Karpas-422 (cell line): ENCODE results near the gene GRAMD1B. TPM values are rescaled to one million over a fixed set of nuclear protein-coding genes. Genes with fewer than 3 reads are reported as not detected.

Experiments used
- DNase-seq: peaks from one replicate; pipeline ENCODE4 v3.0.0-alpha.2; 2015
- H2AFZ ChIP-seq: fragments of 200-600 bp; sonication (generic); 2 replicates; pipeline ENCODE4 v1.6.1; 2014; ENCODE audit warnings: antibody characterized with exemption, low read length, mixed read lengths
- H3K27ac ChIP-seq: fragments of 200-600 bp; sonication (generic); 2 replicates; pipeline ENCODE4 v1.5.1; 2014; ENCODE audit warnings: mild to moderate bottlenecking, low read length, moderate library complexity
- H3K27me3 ChIP-seq: fragments of 200-600 bp; sonication (generic); 2 replicates; pipeline ENCODE4 v1.6.1; 2014; ENCODE audit warnings: low read length, mixed read lengths
- H3K36me3 ChIP-seq: fragments of 200-600 bp; sonication (generic); 2 replicates; pipeline ENCODE4 v1.6.1; 2014; ENCODE audit warnings: low read length, mixed read lengths; ENCODE audit not compliant: insufficient read depth
- H3K4me1 ChIP-seq: fragments of 200-600 bp; sonication (generic); 2 replicates; pipeline ENCODE4 v1.6.1; 2014; ENCODE audit warnings: mild to moderate bottlenecking, low read length, mixed read lengths
- H3K4me2 ChIP-seq: fragments of 200-600 bp; sonication (generic); 2 replicates; pipeline ENCODE4 v1.6.1; 2014; ENCODE audit warnings: low read length, low read depth, mild to moderate bottlenecking; ENCODE audit not compliant: poor library complexity, severe bottlenecking
- H3K4me3 ChIP-seq: fragments of 200-600 bp; sonication (generic); 2 replicates; pipeline ENCODE4 v1.5.1; 2014; ENCODE audit warnings: mild to moderate bottlenecking, antibody characterized with exemption, low read length, mixed read lengths
- H3K79me2 ChIP-seq: fragments of 200-600 bp; sonication (generic); 2 replicates; pipeline ENCODE4 v1.6.1; 2014; ENCODE audit warnings: mild to moderate bottlenecking, low read length, mixed read lengths
- H3K9ac ChIP-seq: fragments of 200-600 bp; sonication (generic); 2 replicates; pipeline ENCODE4 v1.6.0; 2014; ENCODE audit warnings: low read length
- H3K9me2 ChIP-seq: fragments of 200-600 bp; sonication (generic), shearing (Covaris generic); replicated peaks from 2 replicates; pipeline ENCODE4 v1.6.0; 2014; ENCODE audit warnings: mild to moderate bottlenecking, low read length, moderate library complexity; ENCODE audit not compliant: insufficient read depth
- H3K9me3 ChIP-seq: fragments of 300-700, 200-600 bp; sonication (generic); 2 replicates; pipeline ENCODE4 v1.6.1; 2014; ENCODE audit warnings: low read length, mixed read lengths
- H4K20me1 ChIP-seq: fragments of 200-600 bp; sonication (generic); 2 replicates; pipeline ENCODE4 v1.6.1; 2014; ENCODE audit warnings: mild to moderate bottlenecking, antibody characterized with exemption, low read length, low read depth; ENCODE audit not compliant: insufficient read depth
- total RNA-seq: library from RNA; depleted of rRNA; stranded (reverse); fragments of >200 nt; shearing (Covaris generic); gene quantifications from 2 replicates; pipeline ENCODE4 v1.2.3, GENCODE V29; 2014; ENCODE audit warnings: low replicate concordance

Gene GRAMD1B
- total RNA-seq, 1 experiment from 2014 or later: 79.0 TPM

DNA sequence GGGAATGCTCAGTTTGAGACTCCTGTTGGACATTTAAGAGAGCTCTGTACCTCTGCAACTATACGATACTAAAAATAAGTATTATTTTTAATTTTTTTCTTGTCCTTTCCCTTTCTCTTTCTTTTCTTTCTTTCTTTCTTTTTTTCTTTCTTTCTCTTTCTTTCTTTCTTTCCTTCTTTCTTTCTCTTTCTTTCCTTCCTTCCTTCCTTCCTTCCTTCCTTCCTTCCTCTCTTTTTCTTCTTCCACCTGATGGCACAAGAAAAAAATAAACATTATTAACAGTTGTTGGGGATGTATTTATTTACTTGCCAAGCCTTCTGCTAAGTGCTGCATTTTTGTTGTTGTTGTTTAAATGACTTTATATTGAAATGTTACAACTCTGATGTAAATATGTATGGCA lies 39.5 kb downstream of the GRAMD1B start:
- no peak overlapping the region for H3K4me2 ChIP-seq

DNA sequence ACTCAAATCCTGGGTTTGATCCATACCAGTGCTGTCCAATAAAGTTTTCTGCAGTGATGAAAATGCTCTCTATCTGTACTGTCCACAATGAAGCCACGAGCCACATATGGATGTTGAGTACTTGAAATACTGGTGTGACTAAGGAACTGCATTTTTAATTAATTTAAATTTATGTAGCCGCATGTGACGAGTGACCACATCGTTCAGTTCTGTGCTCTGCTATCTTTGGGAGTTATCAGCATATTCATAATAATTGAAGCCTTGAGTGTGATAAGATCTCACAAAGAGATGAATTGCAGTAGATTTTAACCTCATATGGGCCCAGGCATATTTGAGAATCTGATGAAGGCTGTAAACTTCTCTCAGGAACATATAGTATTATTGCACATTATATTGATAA lies 40.8 kb downstream of the GRAMD1B start:
- H3K9me3 ChIP-seq: no peaks in the 10 kb centered on the region
- H3K9ac ChIP-seq: no peak overlapping the region
- H4K20me1 ChIP-seq: no peaks in the 10 kb centered on the region
- no peaks in the 10 kb centered on the region for H3K9me2 ChIP-seq
- no peak overlapping the region for H3K4me2 ChIP-seq
- H3K4me3 ChIP-seq: no peak overlapping the region
- H3K36me3 ChIP-seq: no peaks in the 10 kb centered on the region
- no peaks in the 10 kb centered on the region for H3K79me2 ChIP-seq
- DNase-seq: peak; percentile 27
- H2AFZ ChIP-seq: 0 out of 2 replicates have a peak overlapping the region, but pooled peaks have one; percentile 1
- peaks cover 46% of the 10 kb centered on the region for H3K4me1 ChIP-seq
- H3K27ac ChIP-seq: no peak overlapping the region
- no peaks in the 10 kb centered on the region for H3K27me3 ChIP-seq

More for the DNA sequence above, 39.5 kb downstream of the GRAMD1B start:
- H3K36me3 ChIP-seq: no peaks in the 10 kb centered on the region
- H3K27me3 ChIP-seq: no peaks in the 10 kb centered on the region
- peaks cover 33% of the 10 kb centered on the region for H3K4me1 ChIP-seq
- H3K4me3 ChIP-seq: no peak overlapping the region
- no peak overlapping the region for H3K27ac ChIP-seq
- no peaks in the 10 kb centered on the region for H3K9me2 ChIP-seq
- no peak for DNase-seq
- H3K9me3 ChIP-seq: no peaks in the 10 kb centered on the region
- no peak overlapping the region for H2AFZ ChIP-seq
- no peak overlapping the region for H3K9ac ChIP-seq
- H4K20me1 ChIP-seq: no peaks in the 10 kb centered on the region
- no peaks in the 10 kb centered on the region for H3K79me2 ChIP-seq

DNA sequence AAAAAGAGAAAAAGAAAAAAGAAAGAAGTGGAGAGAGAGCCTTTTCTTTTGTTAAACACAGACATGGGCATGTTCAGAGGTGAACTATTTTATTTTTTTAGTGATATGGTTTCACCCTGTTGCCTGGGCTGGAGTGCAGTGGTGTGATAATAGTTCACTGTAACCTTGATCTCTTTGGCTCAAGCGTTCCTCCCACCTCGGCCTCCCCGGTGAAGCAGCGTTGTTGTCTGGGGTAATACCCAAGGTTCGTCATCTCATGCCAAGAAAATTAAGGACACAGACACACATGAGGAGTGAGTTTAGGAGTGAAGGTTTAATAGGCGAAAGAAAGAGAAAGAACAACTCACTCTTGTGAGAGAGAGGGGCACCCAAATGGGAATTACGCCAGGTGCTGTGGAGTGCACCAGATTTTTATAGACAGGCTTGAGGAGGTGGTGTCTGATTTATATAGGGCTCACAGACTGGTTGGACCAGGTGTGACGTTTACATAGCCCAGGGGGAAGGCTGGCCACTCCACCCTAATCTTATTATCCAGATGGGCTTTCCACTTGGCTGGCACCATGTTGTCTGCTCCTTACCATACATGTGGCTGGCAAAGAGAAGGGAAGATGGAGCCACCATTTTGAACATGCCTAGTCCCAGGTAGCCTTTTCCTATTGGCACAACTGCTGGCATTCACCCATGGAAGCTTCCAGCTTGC lies 42.3 kb downstream of the GRAMD1B start:
- Histone ChIP-seq H3K36me3 (no peaks in the 10 kb centered on the region), H3K9me2 (no peaks in the 10 kb centered on the region), H3K9ac (no peak overlapping the region), H3K9me3 (no peaks in the 10 kb centered on the region), H3K27me3 (no peaks in the 10 kb centered on the region), H3K27ac (no peak overlapping the region), H2AFZ (no peak overlapping the region), H3K4me3 (no peak overlapping the region), H3K4me1 (peaks cover 54% of the 10 kb centered on the region), H4K20me1 (no peaks in the 10 kb centered on the region), H3K4me2 (no peak overlapping the region), H3K79me2 (no peaks in the 10 kb centered on the region)
- DNase-seq: peak; percentile 15

DNA sequence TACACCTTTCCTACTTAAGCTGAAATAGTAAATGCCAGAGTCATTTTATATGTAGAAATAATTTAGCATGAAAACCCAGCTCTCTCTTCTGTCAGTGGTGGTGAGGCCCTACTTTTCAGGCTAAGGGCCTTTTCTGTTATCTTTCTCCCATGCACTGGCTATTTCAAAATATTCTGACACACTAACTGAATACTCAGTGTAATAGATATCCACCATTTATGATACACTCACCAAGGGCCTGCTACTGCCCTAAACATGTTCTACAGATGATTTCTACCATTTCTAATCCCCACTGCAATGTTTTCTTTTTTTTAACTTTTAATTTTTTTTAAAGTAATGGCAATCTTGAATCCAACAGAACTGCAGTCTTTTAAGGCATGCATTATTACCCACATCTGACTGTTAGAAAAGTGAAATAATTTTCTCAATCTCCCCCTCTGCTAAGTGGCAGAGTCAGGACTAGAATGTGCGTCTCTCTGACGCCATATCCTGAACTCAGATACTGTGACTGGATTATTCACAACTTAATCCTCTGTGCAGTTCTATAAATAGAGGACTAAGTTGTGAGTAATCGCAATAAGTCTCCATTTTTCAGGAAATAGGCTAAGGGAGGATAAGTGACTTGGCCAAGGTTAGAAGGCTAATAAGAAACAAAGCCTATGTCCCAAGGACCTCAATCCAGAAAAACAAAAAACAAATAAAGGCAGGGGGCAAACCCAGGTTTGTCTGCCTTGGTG lies 44.0 kb downstream of the GRAMD1B start:
- Histone ChIP-seq H3K4me3 (no peak overlapping the region), H3K36me3 (no peaks in the 10 kb centered on the region), H3K9me3 (no peaks in the 10 kb centered on the region), H3K79me2 (no peaks in the 10 kb centered on the region), H3K27ac (peak overlapping the region; percentile 71), H3K27me3 (no peaks in the 10 kb centered on the region), H3K9me2 (no peaks in the 10 kb centered on the region), H2AFZ (peak overlapping the region; percentile 81), H3K9ac (peak overlapping the region; percentile 37; the same call in 1 of the 2 replicates), H3K4me1 (peaks cover 71% of the 10 kb centered on the region), H3K4me2 (peak overlapping the region; percentile 42), H4K20me1 (no peaks in the 10 kb centered on the region)
- DNase-seq: peak; percentile 47

DNA sequence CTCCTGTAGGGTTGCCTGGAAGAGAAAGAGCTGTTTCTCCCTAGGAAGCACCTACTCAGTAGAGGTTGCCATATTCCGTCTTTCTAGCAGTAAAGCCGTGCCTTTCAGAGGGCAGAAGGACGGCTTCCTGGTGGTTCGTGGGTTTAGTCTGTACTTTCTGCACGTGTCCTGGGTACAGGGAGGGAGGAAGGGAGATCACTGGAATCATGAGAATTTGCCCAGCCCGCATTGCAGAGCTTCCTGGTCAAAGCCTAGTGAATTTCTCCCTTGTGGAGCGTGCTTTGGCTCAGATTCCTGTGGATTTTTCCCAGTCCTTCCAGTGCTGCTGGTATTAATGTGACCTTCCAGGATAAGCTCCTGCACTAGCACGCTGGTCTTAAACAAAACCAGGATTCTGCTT lies 44.9 kb downstream of the GRAMD1B start:
- Histone ChIP-seq H2AFZ (0 out of 2 replicates have a peak overlapping the region, but pooled peaks have one; percentile 71), H3K36me3 (no peaks in the 10 kb centered on the region), H3K27me3 (no peaks in the 10 kb centered on the region), H3K27ac (peak overlapping the region; percentile 71), H3K9ac (peak overlapping the region; percentile 37), H4K20me1 (no peaks in the 10 kb centered on the region), H3K9me3 (no peaks in the 10 kb centered on the region), H3K79me2 (peaks cover 2% of the 10 kb centered on the region), H3K4me3 (no peak overlapping the region), H3K4me1 (peaks cover 76% of the 10 kb centered on the region), H3K4me2 (peak overlapping the region; percentile 42), H3K9me2 (no peaks in the 10 kb centered on the region)
- DNase-seq: peak; percentile 39

DNA sequence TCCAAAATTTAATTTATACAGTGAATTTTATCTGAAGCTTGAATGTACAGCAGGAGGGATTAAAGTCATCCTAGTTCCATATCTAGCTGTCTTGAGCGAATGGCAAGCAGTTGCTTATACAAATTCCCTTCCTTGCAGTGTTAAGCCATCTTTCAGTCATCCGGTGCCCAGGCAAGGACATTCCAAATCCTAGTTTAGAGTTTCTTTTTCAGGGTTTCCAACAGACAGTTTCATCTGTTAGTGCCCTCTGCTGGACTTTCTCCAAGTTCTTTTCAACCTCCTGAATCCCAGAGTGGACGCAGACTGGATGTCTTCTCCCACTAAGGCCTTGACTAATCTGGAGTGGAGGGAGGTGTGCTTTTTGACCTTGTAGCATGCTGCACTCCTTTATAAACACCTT lies 45.4 kb downstream of the GRAMD1B start:
- Histone ChIP-seq H3K79me2 (peaks cover 7% of the 10 kb centered on the region), H2AFZ (peak overlapping the region; percentile 71; the same call in 1 of the 2 replicates), H3K36me3 (no peaks in the 10 kb centered on the region), H3K9me3 (no peaks in the 10 kb centered on the region), H3K27ac (peak overlapping the region; percentile 71), H3K4me1 (peaks cover 79% of the 10 kb centered on the region), H3K4me3 (no peak overlapping the region), H3K4me2 (peak overlapping the region; percentile 42), H4K20me1 (no peaks in the 10 kb centered on the region), H3K9me2 (no peaks in the 10 kb centered on the region), H3K9ac (peak overlapping the region; percentile 37; the same call in 1 of the 2 replicates), H3K27me3 (no peaks in the 10 kb centered on the region)
- DNase-seq: no peak

DNA sequence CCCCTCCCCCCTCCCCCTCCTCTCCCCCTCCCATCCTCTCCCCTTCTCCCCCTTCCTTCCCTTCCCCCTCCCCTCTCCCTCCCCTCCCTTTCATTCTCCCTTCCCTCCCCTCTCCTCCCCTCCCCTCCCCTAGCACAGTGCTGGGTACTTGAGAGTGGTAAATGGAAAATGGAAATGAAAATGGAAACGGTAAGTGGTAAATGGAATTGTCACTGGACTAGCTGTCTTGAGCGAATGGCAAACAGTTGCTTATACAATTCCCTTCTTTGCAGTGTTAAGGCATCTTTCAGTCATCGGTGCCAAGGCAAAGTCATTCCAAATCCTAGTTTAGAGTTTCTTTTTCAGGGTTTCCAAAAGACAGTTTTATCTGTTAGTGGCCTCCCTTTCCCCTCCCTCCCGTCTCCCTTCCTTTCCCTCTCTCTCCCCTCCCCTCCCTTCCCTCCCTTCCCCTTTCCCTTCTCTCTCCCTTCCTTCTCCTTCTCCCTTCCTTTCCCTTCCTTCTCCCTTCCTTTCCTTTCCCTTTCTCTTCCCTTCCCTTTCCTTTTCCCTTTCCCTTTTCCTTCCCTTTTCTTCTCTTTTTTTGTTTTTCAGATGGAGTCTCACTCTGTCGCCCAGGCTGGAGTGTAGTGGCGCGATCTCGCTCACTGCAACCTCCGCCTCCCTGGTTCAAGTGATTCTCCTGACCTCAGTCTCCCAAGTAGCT lies 47.3 kb downstream of the GRAMD1B start:
- H3K4me3 ChIP-seq: no peak overlapping the region
- peaks cover 85% of the 10 kb centered on the region for H3K4me1 ChIP-seq
- no peaks in the 10 kb centered on the region for H3K27me3 ChIP-seq
- no peak overlapping the region for H2AFZ ChIP-seq
- H4K20me1 ChIP-seq: no peaks in the 10 kb centered on the region
- H3K9me2 ChIP-seq: no peaks in the 10 kb centered on the region
- DNase-seq: peak; percentile 36
- peaks cover 23% of the 10 kb centered on the region for H3K79me2 ChIP-seq
- no peaks in the 10 kb centered on the region; the same call in 1 of the 2 replicates for H3K36me3 ChIP-seq
- peak overlapping the region; percentile 99 for H3K27ac ChIP-seq
- no peak overlapping the region for H3K4me2 ChIP-seq
- no peaks in the 10 kb centered on the region for H3K9me3 ChIP-seq
- no peak overlapping the region for H3K9ac ChIP-seq
